Measurements from ENCODE around the gene RAB11FIP4. TPM values are rescaled to one million over a fixed set of nuclear protein-coding genes. Genes with fewer than 3 reads are reported as not detected.

The RAB11FIP4 gene
- total RNA-seq, 1 experiment from 2014 or later, result 10.8 TPM

DNA sequence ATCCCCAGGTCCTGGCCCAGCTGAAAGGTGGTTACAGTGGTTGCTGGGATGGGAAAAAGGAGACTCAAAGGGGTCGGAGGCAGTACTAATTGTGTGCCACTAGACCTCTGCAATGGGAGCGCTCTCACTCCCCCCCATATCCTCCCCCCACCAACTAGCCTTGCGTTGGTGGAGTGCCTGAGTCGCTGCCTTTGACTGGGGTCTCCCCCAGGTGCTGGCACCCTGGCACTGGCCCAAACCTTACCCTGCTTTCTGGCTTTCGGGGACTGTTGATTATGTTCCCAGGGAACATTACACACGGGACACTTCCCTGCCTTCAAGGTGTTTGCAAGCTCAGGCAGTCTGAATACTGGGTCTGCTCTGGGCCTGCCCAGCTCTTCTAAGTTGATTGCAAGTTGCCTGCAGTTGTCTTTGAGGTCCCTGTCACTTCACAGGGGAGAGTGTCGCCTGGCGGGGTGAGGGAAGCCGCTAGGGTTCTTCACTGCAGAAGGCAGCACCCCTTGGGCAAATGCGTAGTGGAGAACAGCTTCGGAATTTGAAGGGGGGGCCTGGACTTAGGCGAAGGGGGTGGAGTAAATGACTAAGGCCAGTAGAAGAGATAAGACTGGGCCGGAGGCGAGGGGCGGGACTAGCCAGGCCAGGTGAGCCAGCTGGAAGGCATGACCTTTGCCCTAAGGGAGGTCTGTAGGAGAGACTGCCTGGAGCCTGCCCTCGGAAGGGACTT lies 98.0 kb downstream of the RAB11FIP4 start:
- H3K27me3 ChIP-seq (ENCODE audit: control insufficient read depth, insufficient read depth, low read length), result peaks cover 2% of the 10 kb centered on the region; the same call in 1 of the 2 replicates
- BruUV-seq (replicated peaks), result no TSS peak
- H3K4me3 ChIP-seq (ENCODE audit: low read depth in 2 of 2, low read length in 2 of 2), result peak overlapping the region in 1 of 2 experiments; percentile 52; a peak in 1 of 4 replicates
- in situ Hi-C loops (cut with HindIII; ENCODE audit: low pct_unique_long_range_greater_than_20kb, low sequenced_read_pairs), result no loop called here
- no peaks in the 10 kb centered on the region for H3K9me3 ChIP-seq (ENCODE audit: control insufficient read depth, insufficient read depth, low read depth, low read length)
- ChIA-PET POLR2A (no interaction called here), CTCF (no interaction called here)
- ATAC-seq (no peak), DNase-seq (ENCODE audit: low read depth, low spot score) (no peak)
- no peak for TF ChIP-seq POLR2AphosphoS5 (IDR thresholded peaks at IDR 0.05; ENCODE audit: low read depth, low read length)
- TF ChIP-seq, protein P1, sequence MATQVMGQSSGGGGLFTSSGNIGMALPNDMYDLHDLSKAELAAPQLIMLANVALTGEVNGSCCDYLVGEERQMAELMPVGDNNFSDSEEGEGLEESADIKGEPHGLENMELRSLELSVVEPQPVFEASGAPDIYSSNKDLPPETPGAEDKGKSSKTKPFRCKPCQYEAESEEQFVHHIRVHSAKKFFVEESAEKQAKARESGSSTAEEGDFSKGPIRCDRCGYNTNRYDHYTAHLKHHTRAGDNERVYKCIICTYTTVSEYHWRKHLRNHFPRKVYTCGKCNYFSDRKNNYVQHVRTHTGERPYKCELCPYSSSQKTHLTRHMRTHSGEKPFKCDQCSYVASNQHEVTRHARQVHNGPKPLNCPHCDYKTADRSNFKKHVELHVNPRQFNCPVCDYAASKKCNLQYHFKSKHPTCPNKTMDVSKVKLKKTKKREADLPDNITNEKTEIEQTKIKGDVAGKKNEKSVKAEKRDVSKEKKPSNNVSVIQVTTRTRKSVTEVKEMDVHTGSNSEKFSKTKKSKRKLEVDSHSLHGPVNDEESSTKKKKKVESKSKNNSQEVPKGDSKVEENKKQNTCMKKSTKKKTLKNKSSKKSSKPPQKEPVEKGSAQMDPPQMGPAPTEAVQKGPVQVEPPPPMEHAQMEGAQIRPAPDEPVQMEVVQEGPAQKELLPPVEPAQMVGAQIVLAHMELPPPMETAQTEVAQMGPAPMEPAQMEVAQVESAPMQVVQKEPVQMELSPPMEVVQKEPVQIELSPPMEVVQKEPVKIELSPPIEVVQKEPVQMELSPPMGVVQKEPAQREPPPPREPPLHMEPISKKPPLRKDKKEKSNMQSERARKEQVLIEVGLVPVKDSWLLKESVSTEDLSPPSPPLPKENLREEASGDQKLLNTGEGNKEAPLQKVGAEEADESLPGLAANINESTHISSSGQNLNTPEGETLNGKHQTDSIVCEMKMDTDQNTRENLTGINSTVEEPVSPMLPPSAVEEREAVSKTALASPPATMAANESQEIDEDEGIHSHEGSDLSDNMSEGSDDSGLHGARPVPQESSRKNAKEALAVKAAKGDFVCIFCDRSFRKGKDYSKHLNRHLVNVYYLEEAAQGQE (IDR thresholded peaks at IDR 0.05; ENCODE audit: insufficient read depth in 1 of 2, low read depth in 2 of 2, low read length in 1 of 2), result no peak
- no peak for TF ChIP-seq SIN3A (IDR thresholded peaks at IDR 0.05; ENCODE audit: borderline replicate concordance, insufficient read depth, low read depth, low read length)
- TF ChIP-seq, protein P2, sequence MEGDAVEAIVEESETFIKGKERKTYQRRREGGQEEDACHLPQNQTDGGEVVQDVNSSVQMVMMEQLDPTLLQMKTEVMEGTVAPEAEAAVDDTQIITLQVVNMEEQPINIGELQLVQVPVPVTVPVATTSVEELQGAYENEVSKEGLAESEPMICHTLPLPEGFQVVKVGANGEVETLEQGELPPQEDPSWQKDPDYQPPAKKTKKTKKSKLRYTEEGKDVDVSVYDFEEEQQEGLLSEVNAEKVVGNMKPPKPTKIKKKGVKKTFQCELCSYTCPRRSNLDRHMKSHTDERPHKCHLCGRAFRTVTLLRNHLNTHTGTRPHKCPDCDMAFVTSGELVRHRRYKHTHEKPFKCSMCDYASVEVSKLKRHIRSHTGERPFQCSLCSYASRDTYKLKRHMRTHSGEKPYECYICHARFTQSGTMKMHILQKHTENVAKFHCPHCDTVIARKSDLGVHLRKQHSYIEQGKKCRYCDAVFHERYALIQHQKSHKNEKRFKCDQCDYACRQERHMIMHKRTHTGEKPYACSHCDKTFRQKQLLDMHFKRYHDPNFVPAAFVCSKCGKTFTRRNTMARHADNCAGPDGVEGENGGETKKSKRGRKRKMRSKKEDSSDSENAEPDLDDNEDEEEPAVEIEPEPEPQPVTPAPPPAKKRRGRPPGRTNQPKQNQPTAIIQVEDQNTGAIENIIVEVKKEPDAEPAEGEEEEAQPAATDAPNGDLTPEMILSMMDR (IDR thresholded peaks at IDR 0.05), result no peak
- no peak for TF ChIP-seq TCF7L2 (IDR thresholded peaks at IDR 0.05; ENCODE audit: low read depth, low read length)
- intact Hi-C loops (cut with micrococcal nuclease; ENCODE audit: unreplicated experiment), result no loop called here
- no peaks in the 10 kb centered on the region for H3K36me3 ChIP-seq (ENCODE audit: control insufficient read depth, insufficient read depth, low read length)
- no peaks in the 10 kb centered on the region; the same call in 1 of the 2 replicates for H3K4me1 ChIP-seq (ENCODE audit: control insufficient read depth, insufficient read depth, low read length)
- H3K27ac ChIP-seq (ENCODE audit: low read length), result no peak overlapping the region

DNA sequence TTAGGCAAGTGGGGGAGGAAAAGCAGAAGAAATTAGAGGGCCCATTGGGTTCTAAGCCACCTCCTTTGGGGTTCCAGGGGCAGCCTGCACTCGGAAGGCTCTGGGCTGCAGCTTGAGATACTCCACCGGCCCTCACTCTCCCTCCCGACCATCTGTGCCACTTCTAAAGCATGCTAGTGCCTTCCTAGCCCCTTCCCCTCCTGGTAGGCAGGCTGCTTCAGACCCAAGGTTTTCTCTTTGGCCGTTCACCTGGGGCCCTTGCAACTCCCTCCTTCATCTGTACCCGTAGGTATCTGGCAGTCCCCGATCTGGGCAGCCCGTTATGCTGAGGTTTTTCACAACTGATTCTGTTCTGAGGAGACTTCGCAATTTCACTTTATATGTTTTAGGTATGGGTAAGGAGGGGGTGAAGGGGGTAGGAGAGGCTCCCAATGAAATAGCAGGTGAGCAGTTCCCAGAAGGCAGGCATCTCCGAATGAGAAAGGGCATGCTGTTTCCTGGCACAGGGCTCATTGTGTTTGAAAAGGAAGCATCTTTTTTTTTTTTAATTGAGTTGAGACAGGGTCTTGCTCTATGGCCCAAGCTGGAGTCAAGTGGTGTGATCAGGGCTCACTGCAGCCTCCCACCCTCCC lies 98.7 kb downstream of the RAB11FIP4 start:
- POLR2A ChIA-PET, result no interaction called here
- Histone ChIP-seq H3K27me3 (ENCODE audit: control insufficient read depth, insufficient read depth, low read length) (peaks cover 2% of the 10 kb centered on the region; the same call in 1 of the 2 replicates), H3K9me3 (ENCODE audit: control insufficient read depth, insufficient read depth, low read depth, low read length) (no peaks in the 10 kb centered on the region), H3K4me3 (ENCODE audit: low read depth in 2 of 2, low read length in 2 of 2) (no peak overlapping the region), H3K36me3 (ENCODE audit: control insufficient read depth, insufficient read depth, low read length) (no peaks in the 10 kb centered on the region), H3K4me1 (ENCODE audit: control insufficient read depth, insufficient read depth, low read length) (no peaks in the 10 kb centered on the region; the same call in 1 of the 2 replicates), H3K27ac (ENCODE audit: low read length) (no peak overlapping the region)
- intact Hi-C loops (cut with micrococcal nuclease; ENCODE audit: unreplicated experiment) (no loop called here), in situ Hi-C loops (cut with HindIII; ENCODE audit: low pct_unique_long_range_greater_than_20kb, low sequenced_read_pairs) (no loop called here)
- CTCF ChIA-PET, result no interaction called here
- no TSS peak for BruUV-seq (replicated peaks)
- TF ChIP-seq, protein P1 (IDR thresholded peaks at IDR 0.05; ENCODE audit: insufficient read depth in 1 of 2, low read depth in 2 of 2, low read length in 1 of 2), result no peak
- TF ChIP-seq POLR2AphosphoS5 (IDR thresholded peaks at IDR 0.05; ENCODE audit: low read depth, low read length) (no peak), SIN3A (IDR thresholded peaks at IDR 0.05; ENCODE audit: borderline replicate concordance, insufficient read depth, low read depth, low read length) (no peak), TCF7L2 (IDR thresholded peaks at IDR 0.05; ENCODE audit: low read depth, low read length) (no peak)
- TF ChIP-seq, protein P2 (IDR thresholded peaks at IDR 0.05), result no peak
- ATAC-seq (no peak), DNase-seq (ENCODE audit: low read depth, low spot score) (no peak)
